ENCODE measurements around the gene ITPKC. TPM values are rescaled to one million over a fixed set of nuclear protein-coding genes. Genes with fewer than 3 reads are reported as not detected.

ITPKC gene
- total RNA-seq (2014; rRNA removed; shearing (Covaris generic); ENCODE audit: low replicate concordance) = 22.3 and 23.8 TPM in 2 replicates

- peaks cover 18% of the 10 kb centered on the region for H3K36me3 ChIP-seq
- no peaks in the 10 kb centered on the region for H3K9me3 ChIP-seq
- no peaks in the 10 kb centered on the region for H3K27me3 ChIP-seq
- DNase-seq = peak; percentile 99
- H3K4me3 ChIP-seq = peak within 1 kb of the TSS; percentile 63
Observed at GRCh38 chr19:40716482-40717324, at the start of gene ITPKC, which contains the start of gene COQ8B. Gene ITPKC, plus strand, starts transcription at chr19:40717112. Its CDS starts 24 bp downstream, at chr19:40717136. Gene COQ8B, minus strand, starts transcription at chr19:40716886. Its CDS starts 2,254 bp downstream, at chr19:40714632.

DNA sequence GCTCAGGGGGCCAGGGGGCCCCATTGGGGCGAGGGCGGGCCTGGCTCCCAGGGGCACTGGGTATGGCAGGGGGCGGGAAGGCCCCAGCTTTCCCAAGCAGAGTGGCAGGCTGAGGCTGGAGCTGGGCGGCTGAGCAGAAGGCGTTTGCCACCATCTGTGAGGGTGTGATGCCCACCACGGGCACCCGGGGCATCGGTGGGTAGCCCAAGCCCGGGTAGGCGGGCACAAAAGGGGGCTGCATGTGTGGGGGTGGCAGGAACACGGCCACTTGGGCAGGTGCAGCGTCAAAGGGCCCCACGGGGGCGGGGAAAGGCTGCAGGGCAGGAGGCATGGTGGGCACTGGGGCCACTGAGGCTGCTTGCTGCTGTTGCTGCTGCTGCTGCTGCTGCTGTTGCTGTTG, 49.3 kb upstream of the ITPKC start:
- H3K36me3 ChIP-seq = peaks cover 61% of the 10 kb centered on the region
- H3K4me3 ChIP-seq = no peak overlapping the region
- no peaks in the 10 kb centered on the region; the same call in 1 of the 2 replicates for H3K9me3 ChIP-seq
- no peaks in the 10 kb centered on the region for H3K27me3 ChIP-seq
- no peak for DNase-seq

- Histone ChIP-seq H3K36me3 (peaks cover 76% of the 10 kb centered on the region), H3K4me3 (no peak overlapping the region), H3K9me3 (no peaks in the 10 kb centered on the region; the same call in 1 of the 2 replicates), H3K27me3 (no peaks in the 10 kb centered on the region)
- DNase-seq = no peak
Observed at GRCh38 chr19:40668991-40669614, 47.8 kb upstream of the ITPKC start.

DNA sequence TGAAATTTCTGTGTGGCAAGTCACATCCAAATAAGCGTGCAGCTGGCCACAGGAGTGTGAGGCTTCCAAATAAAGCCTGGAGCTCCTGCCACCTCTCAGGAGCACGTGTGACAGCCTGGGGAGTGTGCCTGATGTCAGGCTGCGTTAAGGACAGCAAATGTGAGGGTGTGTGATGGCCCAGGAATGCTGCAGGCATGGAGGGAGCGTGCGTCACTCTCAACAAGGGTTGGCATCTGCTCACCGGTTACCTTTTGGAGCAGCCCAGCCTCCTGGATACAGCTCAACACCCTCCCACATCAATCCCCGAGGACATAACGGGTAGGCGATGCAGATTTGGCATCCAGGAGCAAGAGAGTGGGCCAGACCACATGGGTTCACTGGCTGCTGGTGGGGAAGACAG, 45.5 kb upstream of the ITPKC start:
- peaks cover 86% of the 10 kb centered on the region for H3K36me3 ChIP-seq
- DNase-seq = no peak
- H3K9me3 ChIP-seq = no peaks in the 10 kb centered on the region; the same call in 1 of the 2 replicates
- H3K4me3 ChIP-seq = no peak overlapping the region
- no peaks in the 10 kb centered on the region for H3K27me3 ChIP-seq

- H3K36me3 ChIP-seq = peaks cover 85% of the 10 kb centered on the region
- no peak overlapping the region for H3K4me3 ChIP-seq
- no peaks in the 10 kb centered on the region for H3K27me3 ChIP-seq
- DNase-seq = no peak
- no peaks in the 10 kb centered on the region; the same call in 1 of the 2 replicates for H3K9me3 ChIP-seq
Observed at GRCh38 chr19:40672038-40672437, 44.9 kb upstream of the ITPKC start.

- no peak for DNase-seq
- no peaks in the 10 kb centered on the region for H3K27me3 ChIP-seq
- H3K36me3 ChIP-seq = peaks cover 85% of the 10 kb centered on the region
- H3K4me3 ChIP-seq = no peak overlapping the region
- H3K9me3 ChIP-seq = no peaks in the 10 kb centered on the region; the same call in 1 of the 2 replicates
Observed at GRCh38 chr19:40672573-40673299, 44.2 kb upstream of the ITPKC start.

DNA sequence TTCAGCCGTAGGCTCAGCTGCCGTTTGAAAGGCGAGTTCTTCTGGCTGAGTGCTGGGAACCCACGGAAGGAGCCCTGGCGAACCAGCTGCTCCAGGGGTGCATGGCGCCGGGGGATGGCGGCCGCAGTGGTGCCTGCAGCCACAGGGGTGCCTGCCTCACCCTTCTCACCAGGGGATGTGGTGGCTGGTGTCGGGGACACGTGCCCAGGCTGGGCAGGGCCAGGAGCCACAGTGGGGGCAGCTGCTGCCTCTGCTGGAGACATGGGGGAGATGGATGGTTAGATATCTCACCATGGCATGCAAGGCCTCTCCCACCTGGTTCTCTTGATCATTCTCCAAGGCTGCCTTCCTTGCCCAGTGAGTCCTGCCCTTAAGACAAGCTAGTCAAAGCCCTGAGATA, 43.5 kb upstream of the ITPKC start:
- no peak for DNase-seq
- H3K36me3 ChIP-seq = peaks cover 85% of the 10 kb centered on the region
- no peaks in the 10 kb centered on the region for H3K27me3 ChIP-seq

GRCh38 chr19:40674291-40674690, 42.6 kb upstream of the ITPKC start:
- Histone ChIP-seq H3K4me3 (no peak overlapping the region), H3K27me3 (no peaks in the 10 kb centered on the region), H3K36me3 (peaks cover 85% of the 10 kb centered on the region), H3K9me3 (no peaks in the 10 kb centered on the region; the same call in 1 of the 2 replicates)
- DNase-seq = no peak

More for the DNA sequence above, 43.5 kb upstream of the ITPKC start:
- Histone ChIP-seq H3K4me3 (no peak overlapping the region), H3K9me3 (no peaks in the 10 kb centered on the region; the same call in 1 of the 2 replicates)

DNA sequence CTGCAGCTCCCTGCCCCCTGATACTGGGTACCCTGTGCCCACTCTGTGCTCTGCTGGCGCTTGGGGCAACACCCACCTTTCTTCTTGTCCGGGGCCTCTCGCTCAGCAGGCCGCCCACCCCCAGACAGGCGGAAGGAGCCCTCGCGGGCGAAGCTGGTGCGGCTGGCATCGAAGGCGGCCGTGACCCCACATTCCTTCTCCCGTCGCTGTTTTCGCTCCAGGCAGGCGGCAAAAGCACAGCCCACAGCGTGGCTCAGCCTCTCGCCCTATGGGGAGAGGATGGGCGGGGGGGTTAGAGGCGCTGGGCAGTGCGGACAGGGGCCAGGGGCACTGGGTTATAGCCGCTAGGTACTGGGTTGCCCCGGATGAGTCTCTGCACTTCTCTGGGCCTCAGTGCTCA, 39.8 kb upstream of the ITPKC start:
- no peak overlapping the region for H3K4me3 ChIP-seq
- DNase-seq = no peak

DNA sequence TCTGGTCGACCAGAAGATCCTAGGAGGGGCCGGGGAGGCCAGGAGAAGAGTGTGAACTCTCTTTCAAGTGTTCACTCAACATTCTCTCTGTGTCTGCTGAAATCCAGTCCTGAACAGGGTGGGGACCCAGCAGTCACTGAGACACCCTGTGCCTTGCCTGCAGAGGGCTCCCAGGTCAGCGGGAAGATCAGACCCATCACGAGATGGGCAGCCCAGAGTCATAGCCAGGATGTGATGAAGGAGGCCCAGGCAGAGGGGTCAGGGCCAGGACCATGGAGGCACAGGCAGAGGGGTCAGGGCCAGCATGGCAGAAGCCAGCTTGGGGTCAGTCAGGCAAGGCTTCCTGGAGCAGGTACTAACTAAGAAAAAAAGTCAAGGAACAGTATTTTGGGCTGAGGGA, 35.9 kb upstream of the ITPKC start:
- Histone ChIP-seq H3K36me3 (peaks cover 89% of the 10 kb centered on the region), H3K27me3 (no peaks in the 10 kb centered on the region)

More for the DNA sequence above, 39.8 kb upstream of the ITPKC start:
- Histone ChIP-seq H3K9me3 (no peaks in the 10 kb centered on the region), H3K36me3 (peaks cover 84% of the 10 kb centered on the region), H3K27me3 (no peaks in the 10 kb centered on the region)

DNA sequence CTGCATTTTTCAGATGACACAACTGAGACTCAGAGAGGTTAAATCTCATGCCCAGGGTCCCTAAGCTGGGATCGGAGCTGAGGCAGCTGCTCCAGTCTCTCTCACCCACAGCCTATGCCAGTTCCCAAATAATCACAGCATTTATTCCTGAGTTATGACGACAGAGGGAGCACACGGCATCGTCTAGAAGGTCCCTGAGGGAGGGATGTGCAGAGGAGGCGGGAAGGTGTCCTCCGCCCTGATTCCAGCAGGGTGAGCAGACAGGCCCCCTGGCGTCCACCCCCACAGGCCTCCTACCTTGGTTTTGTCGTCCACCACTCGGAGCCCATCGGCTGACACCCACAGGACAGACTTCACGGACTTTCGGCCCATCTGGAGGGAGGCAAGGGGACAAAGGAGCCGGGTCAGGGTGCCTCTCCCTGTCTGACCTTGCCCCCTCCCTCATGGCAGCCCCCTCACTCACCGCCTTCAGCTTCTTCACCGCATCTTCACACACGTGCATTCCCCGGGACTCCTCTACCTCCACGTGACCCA, 34.4 kb upstream of the ITPKC start:
- Histone ChIP-seq H3K36me3 (peaks cover 90% of the 10 kb centered on the region), H3K4me3 (no peak overlapping the region), H3K27me3 (no peaks in the 10 kb centered on the region), H3K9me3 (no peaks in the 10 kb centered on the region)
- no peak for DNase-seq

More for the DNA sequence above, 35.9 kb upstream of the ITPKC start:
- Histone ChIP-seq H3K4me3 (no peak overlapping the region), H3K9me3 (no peaks in the 10 kb centered on the region)
- no peak for DNase-seq

DNA sequence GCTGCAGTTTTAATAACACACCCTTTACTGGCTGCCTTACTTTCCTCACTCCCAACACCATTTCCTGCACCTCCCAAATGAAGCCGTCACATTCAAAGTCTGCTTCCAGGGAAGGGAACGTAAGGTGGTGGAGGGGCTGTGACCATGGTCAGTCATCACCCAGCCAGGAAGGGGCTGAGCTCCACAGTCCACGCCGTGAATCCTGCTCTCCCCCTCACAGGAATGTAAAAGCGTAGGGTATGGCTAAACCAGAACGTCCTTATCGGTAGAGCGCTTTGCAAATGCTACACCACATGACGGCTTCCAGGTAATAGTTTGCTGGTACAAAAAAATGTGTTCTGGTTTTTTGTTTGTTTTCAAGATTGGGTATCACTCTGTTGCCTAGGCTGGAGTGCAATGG, 33.5 kb upstream of the ITPKC start:
- Histone ChIP-seq H3K4me3 (no peak overlapping the region), H3K9me3 (no peaks in the 10 kb centered on the region), H3K36me3 (peaks cover 85% of the 10 kb centered on the region), H3K27me3 (no peaks in the 10 kb centered on the region)
- DNase-seq = no peak

DNA sequence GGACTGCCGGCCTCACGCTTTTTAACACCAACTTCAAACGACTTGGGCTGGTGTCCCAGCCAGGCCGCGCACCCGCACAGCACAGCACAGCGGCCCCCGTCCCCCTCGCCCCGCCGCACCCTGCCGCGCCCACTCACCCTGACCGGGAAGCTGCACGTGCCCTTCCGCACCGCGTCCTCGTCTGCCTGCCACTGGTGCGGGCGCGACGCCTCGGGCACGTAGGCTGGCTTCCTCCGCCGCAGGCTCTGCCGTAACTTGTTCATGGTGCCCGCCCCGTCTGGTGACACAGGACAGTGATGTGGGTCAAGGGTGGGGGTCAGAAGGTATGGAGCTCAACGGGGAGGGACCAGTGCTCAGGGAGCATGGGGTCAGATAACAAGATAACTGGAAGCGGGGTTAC, 32.6 kb upstream of the ITPKC start:
- Histone ChIP-seq H3K27me3 (no peaks in the 10 kb centered on the region), H3K9me3 (no peaks in the 10 kb centered on the region), H3K4me3 (no peak overlapping the region), H3K36me3 (peaks cover 81% of the 10 kb centered on the region)
- no peak for DNase-seq

GRCh38 chr19:40685016-40685526, 31.8 kb upstream of the ITPKC start:
- no peak for DNase-seq
- peaks cover 74% of the 10 kb centered on the region for H3K36me3 ChIP-seq
- H3K27me3 ChIP-seq = no peaks in the 10 kb centered on the region
- H3K4me3 ChIP-seq = no peak overlapping the region
- no peaks in the 10 kb centered on the region for H3K9me3 ChIP-seq

DNA sequence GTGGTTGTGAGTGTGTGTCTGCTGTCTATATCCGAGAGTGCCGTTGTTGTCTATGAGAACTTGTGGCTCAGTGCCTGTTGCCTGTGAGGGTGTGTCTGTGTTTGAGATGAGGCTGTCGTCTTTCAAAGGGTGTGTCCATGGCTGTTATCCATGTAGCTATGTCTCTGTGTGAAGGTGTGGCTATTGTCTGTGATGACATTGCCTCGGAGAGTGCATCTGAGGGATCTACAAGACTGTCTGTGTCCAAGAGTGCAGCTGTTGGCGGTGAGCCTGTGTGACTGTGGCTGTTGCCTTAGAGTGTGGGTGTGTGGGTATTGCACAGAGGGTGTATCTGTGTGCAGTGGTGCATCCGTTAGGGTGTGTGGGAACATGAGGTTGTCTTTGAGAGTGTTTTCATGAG, 31.3 kb upstream of the ITPKC start:
- DNase-seq = no peak
- H3K36me3 ChIP-seq = peaks cover 70% of the 10 kb centered on the region
- H3K9me3 ChIP-seq = no peaks in the 10 kb centered on the region

DNA sequence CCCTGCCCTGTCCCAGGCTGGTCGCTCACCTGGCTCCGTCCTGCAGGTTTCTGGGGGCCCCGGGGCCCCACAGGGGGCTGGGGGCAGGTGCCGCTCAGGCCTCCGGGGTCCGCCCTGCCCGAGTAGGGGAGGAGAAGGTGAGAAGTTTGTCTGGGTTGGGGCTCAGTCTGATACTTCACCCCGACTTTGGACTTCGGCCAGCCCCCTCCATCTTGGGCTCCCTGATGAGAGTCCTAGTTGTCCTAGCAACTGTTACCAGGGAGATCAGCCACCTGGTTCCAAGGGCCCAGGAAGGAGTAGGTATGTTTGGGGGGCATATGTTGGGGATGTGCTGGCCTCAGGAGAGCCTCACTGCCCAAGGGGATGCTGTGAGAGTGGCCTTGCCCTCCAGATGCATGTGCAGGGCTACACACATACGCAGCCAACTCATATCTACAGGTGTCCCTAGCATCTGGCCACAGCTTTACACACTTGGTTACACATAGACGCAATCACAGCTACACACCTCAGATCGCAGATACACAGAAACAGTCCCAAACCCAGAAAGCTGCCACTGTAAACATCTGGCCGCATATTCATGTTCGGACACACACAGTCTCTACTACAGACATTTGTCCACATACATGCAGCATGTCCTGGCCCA, 29.9 kb upstream of the ITPKC start:
- H3K27me3 ChIP-seq = no peaks in the 10 kb centered on the region
- DNase-seq = no peak
- peaks cover 63% of the 10 kb centered on the region for H3K36me3 ChIP-seq
- no peak overlapping the region for H3K4me3 ChIP-seq
- H3K9me3 ChIP-seq = no peaks in the 10 kb centered on the region

More for the DNA sequence above, 31.3 kb upstream of the ITPKC start:
- Histone ChIP-seq H3K27me3 (no peaks in the 10 kb centered on the region), H3K4me3 (no peak overlapping the region)

All from MG63 (cell line).